ENCODE measurements around the gene TEDC2. TPM values are rescaled to one million over a fixed set of nuclear protein-coding genes. Genes with fewer than 3 reads are reported as not detected.

Gene TEDC2
- total RNA-seq, 4 donors from 2014 or later: 0.44 to 1.7 (median 0.51) TPM; not detected in 1

GRCh38 chr16:2455081-2455845 is 4.6 kb upstream of the TEDC2 start:
- TF ChIP-seq CTCF (IDR thresholded peaks at IDR 0.05; ENCODE audit: low read depth): no peak

GRCh38 chr16:2456551-2457153 is 3.3 kb upstream of the TEDC2 start:
- TF ChIP-seq CTCF (IDR thresholded peaks at IDR 0.05; ENCODE audit: low read depth): no peak

GRCh38 chr16:2457267-2457666 is 2.6 kb upstream of the TEDC2 start:
- no peak for TF ChIP-seq CTCF (IDR thresholded peaks at IDR 0.05; ENCODE audit: low read depth)

GRCh38 chr16:2457946-2458345 is 2.0 kb upstream of the TEDC2 start:
- no peak for TF ChIP-seq CTCF (IDR thresholded peaks at IDR 0.05; ENCODE audit: low read depth)

GRCh38 chr16:2458887-2459646 is 842 bp upstream of the TEDC2 start:
- no peak for TF ChIP-seq CTCF (IDR thresholded peaks at IDR 0.05; ENCODE audit: low read depth)

- no peak for TF ChIP-seq CTCF (IDR thresholded peaks at IDR 0.05; ENCODE audit: low read depth)
These were observed 443 bp downstream of the TEDC2 start for GRCh38 chr16:2460391-2460713.

- TF ChIP-seq CTCF (IDR thresholded peaks at IDR 0.05; ENCODE audit: low read depth): no peak
These were observed 1.0 kb downstream of the TEDC2 start for GRCh38 chr16:2460916-2461315.
